ENCODE results near the gene USF1. TPM values are rescaled to one million over a fixed set of nuclear protein-coding genes. Genes with fewer than 3 reads are reported as not detected.
"Not testable (repeated sequence)": the region's sequence is repeated elsewhere in the genome, so short reads cannot be mapped to it uniquely, and the experiment has no call there.

Gene USF1

DNA sequence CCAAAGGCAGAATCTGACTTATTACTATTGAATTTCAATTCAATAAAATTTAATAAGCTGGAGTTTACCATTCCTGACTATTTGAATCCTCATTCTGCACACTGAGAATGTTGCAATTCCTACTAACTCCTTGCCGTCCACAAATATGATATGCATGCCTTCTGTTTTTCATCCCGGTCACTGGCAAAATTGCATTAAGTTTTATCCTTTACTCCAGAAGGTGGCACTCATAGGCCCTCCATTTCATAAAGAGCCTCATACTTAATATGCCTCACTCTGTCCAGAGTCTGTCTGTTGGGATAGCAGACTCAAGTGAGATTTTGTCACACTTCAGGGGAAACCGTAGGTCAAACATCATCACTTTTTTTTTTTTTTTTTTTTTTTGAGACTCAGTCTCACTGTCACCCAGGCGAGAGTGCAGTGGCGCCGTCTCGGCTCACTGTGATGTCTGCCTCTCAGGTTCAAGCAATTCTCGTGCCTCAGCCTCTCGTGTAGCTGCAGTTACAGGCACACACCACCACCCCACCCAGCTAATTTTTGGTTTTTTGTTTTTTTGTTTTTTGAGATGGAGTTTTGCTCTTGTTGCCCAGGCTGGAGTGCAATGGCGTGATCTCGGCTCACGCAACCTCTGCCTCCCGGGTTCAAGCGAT lies 52.1 kb downstream of the USF1 start:
- H2BK5ac ChIP-seq (ENCODE audit: low read length), result no peak overlapping the region
- H3K36me3 ChIP-seq (ENCODE audit: control insufficient read depth, insufficient read depth, low read length), result peaks cover 6% of the 10 kb centered on the region
- H3K79me1 ChIP-seq (ENCODE audit: low read length), result peaks cover 5% of the 10 kb centered on the region
- no peak overlapping the region for H3K4ac ChIP-seq (ENCODE audit: low read depth, low read length)
- H3K79me2 ChIP-seq (ENCODE audit: control insufficient read depth, insufficient read depth, low read length), result no peaks in the 10 kb centered on the region
- no peaks in the 10 kb centered on the region for H3K27me3 ChIP-seq (ENCODE audit: insufficient read depth, low read length, poor library complexity)
- no peak overlapping the region for H3K18ac ChIP-seq (ENCODE audit: low read length)
- no peak overlapping the region for H3K56ac ChIP-seq (ENCODE audit: low read length)
- H3K4me2 ChIP-seq (ENCODE audit: low read length), result no peak overlapping the region
- no peak overlapping the region for H4K8ac ChIP-seq (ENCODE audit: low read depth, low read length)
- no peak overlapping the region for H3K27ac ChIP-seq (ENCODE audit: low read depth, low read length)
- WGBS (ENCODE audit: extremely low coverage, insufficient coverage, low lambda C conversion rate), result no CpG with 5 or more reads among the region's 14 CpGs
- H3K9ac ChIP-seq (ENCODE audit: low read length), result no peak overlapping the region
- no peak overlapping the region for H2BK15ac ChIP-seq (replicated peaks; ENCODE audit: low read depth)
- no peak overlapping the region for H3K23ac ChIP-seq (ENCODE audit: low read length)
- no peak overlapping the region for H2AK5ac ChIP-seq (ENCODE audit: low read length)
- no peak overlapping the region for H3K4me3 ChIP-seq (ENCODE audit: low read length)
- DNase-seq, result no peak
- no peaks in the 10 kb centered on the region for H3K4me1 ChIP-seq (ENCODE audit: control insufficient read depth, low read depth, low read length)
- no peak overlapping the region for H4K5ac ChIP-seq (ENCODE audit: low read length)
- no peak overlapping the region for H2BK120ac ChIP-seq (ENCODE audit: low read depth, low read length)

DNA sequence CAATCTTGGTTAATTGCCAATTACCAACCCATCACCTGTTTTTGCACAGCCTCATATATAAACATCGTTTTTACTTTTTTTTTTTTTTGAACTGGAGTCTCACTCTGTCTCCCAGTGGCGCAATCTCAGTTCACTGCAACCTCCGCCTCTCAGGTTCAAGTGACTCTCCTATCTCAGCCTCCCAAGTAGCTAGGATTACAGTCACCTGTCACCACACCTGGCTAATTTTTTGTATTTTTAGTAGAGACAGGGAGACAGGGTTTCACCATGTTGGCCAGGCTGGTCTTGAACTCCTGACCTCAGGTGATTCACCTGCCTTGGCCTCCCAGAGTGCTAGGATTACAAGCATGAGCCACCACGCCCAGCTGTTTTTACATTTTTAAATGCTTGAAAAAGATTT lies 53.7 kb downstream of the USF1 start:
- not testable (repeated sequence) for H2BK120ac ChIP-seq (ENCODE audit: low read depth, low read length); H3K27me3 ChIP-seq (ENCODE audit: insufficient read depth, low read length, poor library complexity); H3K18ac ChIP-seq (ENCODE audit: low read length); H3K27ac ChIP-seq (ENCODE audit: low read depth, low read length); H3K4me1 ChIP-seq (ENCODE audit: control insufficient read depth, low read depth, low read length); H3K56ac ChIP-seq (ENCODE audit: low read length); H2BK5ac ChIP-seq (ENCODE audit: low read length); H3K23ac ChIP-seq (ENCODE audit: low read length); H2AK5ac ChIP-seq (ENCODE audit: low read length); H4K5ac ChIP-seq (ENCODE audit: low read length); DNase-seq; H2BK15ac ChIP-seq (replicated peaks; ENCODE audit: low read depth); H4K8ac ChIP-seq (ENCODE audit: low read depth, low read length); H3K79me1 ChIP-seq (ENCODE audit: low read length); H3K36me3 ChIP-seq (ENCODE audit: control insufficient read depth, insufficient read depth, low read length); H3K79me2 ChIP-seq (ENCODE audit: control insufficient read depth, insufficient read depth, low read length); H3K4me2 ChIP-seq (ENCODE audit: low read length); H3K4me3 ChIP-seq (ENCODE audit: low read length); H3K9ac ChIP-seq (ENCODE audit: low read length); H3K4ac ChIP-seq (ENCODE audit: low read depth, low read length)
- WGBS (ENCODE audit: extremely low coverage, insufficient coverage, low lambda C conversion rate), result no CpG with 5 or more reads among the region's 4 CpGs

Small RNA genes within 50 kb of the gene (small RNA-seq; reads per million reads assigned to genes)
- gene AL591806.2 (ENCODE audit: insufficient read depth), result not detected
